ENCODE measurements around the gene PYHIN1.

DNA sequence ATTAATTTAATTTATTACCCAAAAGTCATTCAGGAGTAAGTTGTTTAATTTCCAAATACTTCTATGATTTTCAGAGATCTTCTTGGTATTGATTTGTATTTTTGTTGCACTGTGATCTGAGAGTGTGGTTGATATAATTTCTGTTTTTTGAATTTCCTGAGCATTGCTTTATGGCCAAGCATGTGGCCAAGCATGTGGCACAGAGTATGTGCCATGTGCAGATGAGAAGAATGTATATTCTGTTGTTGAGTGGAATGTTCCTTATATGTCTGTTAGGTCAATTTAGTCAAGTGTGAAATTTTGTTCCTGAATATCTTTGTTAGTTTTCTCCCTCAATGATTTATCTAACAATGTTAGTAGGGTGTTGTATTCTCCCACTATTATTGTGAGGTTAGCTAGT lies 53.0 kb downstream of the PYHIN1 start:
- TF ChIP-seq POLR2A (IDR thresholded peaks at IDR 0.05) = no peak
- TF ChIP-seq, protein P1, sequence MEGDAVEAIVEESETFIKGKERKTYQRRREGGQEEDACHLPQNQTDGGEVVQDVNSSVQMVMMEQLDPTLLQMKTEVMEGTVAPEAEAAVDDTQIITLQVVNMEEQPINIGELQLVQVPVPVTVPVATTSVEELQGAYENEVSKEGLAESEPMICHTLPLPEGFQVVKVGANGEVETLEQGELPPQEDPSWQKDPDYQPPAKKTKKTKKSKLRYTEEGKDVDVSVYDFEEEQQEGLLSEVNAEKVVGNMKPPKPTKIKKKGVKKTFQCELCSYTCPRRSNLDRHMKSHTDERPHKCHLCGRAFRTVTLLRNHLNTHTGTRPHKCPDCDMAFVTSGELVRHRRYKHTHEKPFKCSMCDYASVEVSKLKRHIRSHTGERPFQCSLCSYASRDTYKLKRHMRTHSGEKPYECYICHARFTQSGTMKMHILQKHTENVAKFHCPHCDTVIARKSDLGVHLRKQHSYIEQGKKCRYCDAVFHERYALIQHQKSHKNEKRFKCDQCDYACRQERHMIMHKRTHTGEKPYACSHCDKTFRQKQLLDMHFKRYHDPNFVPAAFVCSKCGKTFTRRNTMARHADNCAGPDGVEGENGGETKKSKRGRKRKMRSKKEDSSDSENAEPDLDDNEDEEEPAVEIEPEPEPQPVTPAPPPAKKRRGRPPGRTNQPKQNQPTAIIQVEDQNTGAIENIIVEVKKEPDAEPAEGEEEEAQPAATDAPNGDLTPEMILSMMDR (IDR thresholded peaks at IDR 0.05 in 4 of 5, conservative IDR thresholded peaks at IDR 0.05 in 1 of 5) = no peak

Data from gastrocnemius medialis (tissue), 4 donors.